Gastrocnemius medialis (tissue), 4 donors: ENCODE results near the gene BRMS1. TPM values are rescaled to one million over a fixed set of nuclear protein-coding genes. Genes with fewer than 3 reads are reported as not detected.
A peak's percentile ranks its signal among the peaks of the same experiment; 100 is the strongest.

Experiments
- ATAC-seq, 2 donors: fragments of 150-250 bp; one replicate each; pipeline ENCODE4 v1.9.1; 2016
- DNase-seq, 2 donors: peaks; one replicate each; pipeline ENCODE4 v3.0.0-alpha.2; 2019
- H3K27ac ChIP-seq, 4 donors: fragments of 200-600 bp; sonication (generic); 1 replicate in 1 of 4; 2 replicates in 3 of 4; pipeline ENCODE4 v1.5.1; 2016 to 2018; ENCODE audit warnings: mild to moderate bottlenecking in 2 of 4, moderate library complexity in 1 of 4
- H3K27me3 ChIP-seq, 3 donors: fragments of 200-600 bp; sonication (generic) in 2 of 3; 1 replicate in 1 of 3; 2 replicates in 2 of 3; pipeline versions ENCODE4 v1.5.1 to v1.6.0; 2016 to 2019; ENCODE audit warnings: mild to moderate bottlenecking in 1 of 3, moderate library complexity in 1 of 3
- H3K36me3 ChIP-seq, 2 donors: fragments of 200-600 bp; sonication (generic) in 1 of 2; one replicate each; pipeline ENCODE4 v1.5.1; 2017 to 2018
- H3K4me1 ChIP-seq, 2 donors: fragments of 200-600 bp; sonication (generic) in 1 of 2; one replicate each; pipeline ENCODE4 v1.5.1; 2016 to 2017; ENCODE audit warnings: mild to moderate bottlenecking in 2 of 2
- H3K4me3 ChIP-seq, 4 donors: fragments of 200-600 bp; sonication (generic) in 3 of 4; 1 replicate in 1 of 4; 2 replicates in 3 of 4; pipeline ENCODE4 v1.5.1; 2016 to 2019; ENCODE audit warnings: mild to moderate bottlenecking in 2 of 4
- H3K9me3 ChIP-seq, 3 donors: fragments of 200-600 bp; sonication (generic) in 2 of 3; 1 replicate in 1 of 3; 2 replicates in 2 of 3; pipeline ENCODE4 v1.5.1; 2016 to 2019
- POLR2A ChIP-seq, 2 donors: fragments of 450-650 bp; IDR thresholded peaks; one replicate each; pipeline ENCODE4 v1.6.1; 2017; ENCODE audit warnings: antibody characterized with exemption in 2 of 2, mild to moderate bottlenecking in 2 of 2, moderate library complexity in 2 of 2
- in situ Hi-C, 4 donors: fragments of 200-750 bp; cut with MboI; loops; one replicate each; pipeline versions ENCODE4 v1.15.0 to v1.8.0; 2017; ENCODE audit warnings: low sequenced_read_pairs in 4 of 4
- intact Hi-C: fragments of 100-400 bp; cut with DNase I; formaldehyde crosslinking; loops from one replicate; pipeline ENCODE4 v1.15.1; 2023; ENCODE audit warnings: low total_unique reads
- total RNA-seq, 4 donors: library from RNA; depleted of rRNA; stranded (reverse); fragments of >200 nt; gene quantifications; one replicate each; pipeline versions ENCODE4 v1.1.0 to v1.2.3, GENCODE V29; 2016
- TF ChIP-seq, protein P1 (sequence below), 5 experiments: fragments of 450-650 bp in 3 of 5; fragments of 200-600 bp in 2 of 5; sonication (generic) in 2 of 5; IDR thresholded peaks in 4 of 5; conservative IDR thresholded peaks in 1 of 5; 1 replicate in 4 of 5; 2 replicates in 1 of 5; pipeline ENCODE4 v1.5.1; 2016 to 2019; ENCODE audit warnings: antibody characterized with exemption in 5 of 5, mild to moderate bottlenecking in 3 of 5, moderate library complexity in 3 of 5

The BRMS1 gene
- total RNA-seq, 4 donors from 2014 or later = 40.1 to 73.5 (median 64.8) TPM

- ATAC-seq (no peak), DNase-seq (no peak)
- H3K27ac ChIP-seq = peak overlapping the region; percentile 72 to 84 (median 80)
Observed at GRCh38 chr11:66315921-66316811, 28.7 kb downstream of the BRMS1 start.

GRCh38 chr11:66315498-66315885 is 29.4 kb downstream of the BRMS1 start:
- Histone ChIP-seq H3K9me3 (no peaks in the 10 kb centered on the region), H3K27ac (peak overlapping the region; percentile 72 to 84 (median 80)), H3K4me3 (peak overlapping the region; percentile 44 to 68 (median 50)), H3K27me3 (peaks cover 5 to 14% (median 12%) of the 10 kb centered on the region in 3 donors), H3K4me1 (peaks cover 6 to 7% of the 10 kb centered on the region in 2 donors), H3K36me3 (no peaks in the 10 kb centered on the region)
- in situ Hi-C loops (no loop called here), intact Hi-C loops (no loop called here)
- TF ChIP-seq, protein P1, sequence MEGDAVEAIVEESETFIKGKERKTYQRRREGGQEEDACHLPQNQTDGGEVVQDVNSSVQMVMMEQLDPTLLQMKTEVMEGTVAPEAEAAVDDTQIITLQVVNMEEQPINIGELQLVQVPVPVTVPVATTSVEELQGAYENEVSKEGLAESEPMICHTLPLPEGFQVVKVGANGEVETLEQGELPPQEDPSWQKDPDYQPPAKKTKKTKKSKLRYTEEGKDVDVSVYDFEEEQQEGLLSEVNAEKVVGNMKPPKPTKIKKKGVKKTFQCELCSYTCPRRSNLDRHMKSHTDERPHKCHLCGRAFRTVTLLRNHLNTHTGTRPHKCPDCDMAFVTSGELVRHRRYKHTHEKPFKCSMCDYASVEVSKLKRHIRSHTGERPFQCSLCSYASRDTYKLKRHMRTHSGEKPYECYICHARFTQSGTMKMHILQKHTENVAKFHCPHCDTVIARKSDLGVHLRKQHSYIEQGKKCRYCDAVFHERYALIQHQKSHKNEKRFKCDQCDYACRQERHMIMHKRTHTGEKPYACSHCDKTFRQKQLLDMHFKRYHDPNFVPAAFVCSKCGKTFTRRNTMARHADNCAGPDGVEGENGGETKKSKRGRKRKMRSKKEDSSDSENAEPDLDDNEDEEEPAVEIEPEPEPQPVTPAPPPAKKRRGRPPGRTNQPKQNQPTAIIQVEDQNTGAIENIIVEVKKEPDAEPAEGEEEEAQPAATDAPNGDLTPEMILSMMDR (IDR thresholded peaks at IDR 0.05 in 4 of 5, conservative IDR thresholded peaks at IDR 0.05 in 1 of 5) = no peak
- no peak for TF ChIP-seq POLR2A (IDR thresholded peaks at IDR 0.05)
- ATAC-seq (no peak), DNase-seq (no peak)

More at GRCh38 chr11:66315921-66316811, 28.7 kb downstream of the BRMS1 start:
- intact Hi-C loops = no loop called here
- in situ Hi-C loops = no loop called here
- no peaks in the 10 kb centered on the region for H3K36me3 ChIP-seq
- TF ChIP-seq, protein P1 (IDR thresholded peaks at IDR 0.05 in 4 of 5, conservative IDR thresholded peaks at IDR 0.05 in 1 of 5) = no peak
- no peak for TF ChIP-seq POLR2A (IDR thresholded peaks at IDR 0.05)
- H3K27me3 ChIP-seq = peaks cover 5 to 14% (median 12%) of the 10 kb centered on the region in 3 donors
- H3K4me3 ChIP-seq = peak overlapping the region; percentile 44 to 68 (median 50)
- H3K9me3 ChIP-seq = no peaks in the 10 kb centered on the region
- peaks cover 6 to 7% of the 10 kb centered on the region in 2 donors for H3K4me1 ChIP-seq

DNA sequence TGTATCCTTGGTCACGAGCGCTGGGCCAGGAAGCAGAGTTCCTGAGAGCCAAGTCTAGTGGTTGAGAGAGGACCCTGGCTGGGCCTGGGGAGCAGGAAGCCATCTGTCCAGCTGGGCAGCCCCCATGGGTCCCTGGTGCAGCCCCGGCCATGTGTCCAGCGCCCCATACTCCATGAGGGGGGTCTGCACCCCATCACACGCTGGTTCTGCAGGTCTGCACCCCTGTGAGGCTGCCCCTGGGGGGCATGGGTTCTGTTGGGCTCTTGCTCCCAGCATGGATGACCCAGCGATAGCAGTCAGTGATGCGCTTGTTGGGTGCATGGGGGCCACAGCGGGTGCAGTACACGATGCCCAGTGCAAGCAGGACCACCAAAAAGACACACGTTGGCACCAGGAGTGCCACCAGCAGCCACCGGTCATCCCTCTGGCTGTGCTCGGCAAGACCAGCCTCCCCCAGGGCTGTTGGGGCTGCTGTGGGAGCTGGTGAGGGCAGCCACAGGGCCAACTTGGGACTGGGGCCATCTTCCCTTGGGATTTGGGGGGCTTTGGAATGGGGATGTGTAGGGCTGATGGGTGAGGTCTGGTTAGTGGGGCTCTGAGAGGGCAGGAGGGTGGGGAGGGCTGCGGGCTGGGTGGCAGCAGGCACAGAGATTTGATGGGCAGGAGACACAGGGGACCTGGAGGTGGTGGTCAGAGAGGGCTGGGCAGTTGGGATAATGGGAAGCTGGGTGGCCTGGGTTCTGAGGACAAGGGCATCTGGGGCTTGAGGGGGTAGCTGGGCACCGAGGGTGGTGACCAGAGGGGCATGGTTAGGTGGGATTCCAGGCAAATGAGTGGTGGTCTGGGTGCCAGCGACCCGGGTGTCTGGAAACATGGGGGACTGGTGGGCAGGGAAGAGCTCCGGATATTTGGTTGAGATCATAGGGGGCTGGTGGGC is 30.1 kb downstream of the BRMS1 start:
- H3K36me3 ChIP-seq = no peaks in the 10 kb centered on the region
- H3K27me3 ChIP-seq = peaks cover 5 to 14% (median 12%) of the 10 kb centered on the region in 3 donors
- no peaks in the 10 kb centered on the region for H3K9me3 ChIP-seq
- DNase-seq (no peak), ATAC-seq (no peak)
- H3K4me1 ChIP-seq = peaks cover 6 to 7% of the 10 kb centered on the region in 2 donors
- H3K27ac ChIP-seq = peak overlapping the region; percentile 72 to 84 (median 80)
- in situ Hi-C loops (no loop called here), intact Hi-C loops (no loop called here)
- H3K4me3 ChIP-seq = peak overlapping the region; percentile 1 to 79 (median 37)
- TF ChIP-seq, protein P1 (IDR thresholded peaks at IDR 0.05 in 4 of 5, conservative IDR thresholded peaks at IDR 0.05 in 1 of 5) = no peak
- no peak for TF ChIP-seq POLR2A (IDR thresholded peaks at IDR 0.05)

- DNase-seq = no peak
- in situ Hi-C loops = no loop called here
- H3K9me3 ChIP-seq = no peaks in the 10 kb centered on the region
- H3K36me3 ChIP-seq = no peaks in the 10 kb centered on the region
- peak overlapping the region; percentile 1 to 79 (median 37) for H3K4me3 ChIP-seq
- no peak for TF ChIP-seq POLR2A (IDR thresholded peaks at IDR 0.05)
- TF ChIP-seq, protein P1 (IDR thresholded peaks at IDR 0.05 in 4 of 5, conservative IDR thresholded peaks at IDR 0.05 in 1 of 5) = no peak
- H3K4me1 ChIP-seq = peaks cover 6 to 7% of the 10 kb centered on the region in 2 donors
- peaks cover 5 to 14% (median 12%) of the 10 kb centered on the region in 3 donors for H3K27me3 ChIP-seq
- no peak for ATAC-seq
- intact Hi-C loops = no loop called here
- H3K27ac ChIP-seq = peak overlapping the region; percentile 72 to 84 (median 80)
Observed at GRCh38 chr11:66314186-66314501, 30.8 kb downstream of the BRMS1 start.
